Ishikawa (cell line): ENCODE measurements around the gene TGM3.

ENCODE experiments used
- CEBPB ChIP-seq: IDR thresholded peaks from 2 replicates; pipeline ENCODE4 v1.6.1; 2012
- CREB1 ChIP-seq: IDR thresholded peaks from 2 replicates; pipeline ENCODE4 v1.6.1; 2012; ENCODE audit warnings: low read depth
- EGR1 ChIP-seq: IDR thresholded peaks from 2 replicates; pipeline ENCODE4 v1.6.1; 2012
- EP300 ChIP-seq: IDR thresholded peaks from 2 replicates; pipeline ENCODE4 v1.6.1; 2012; ENCODE audit warnings: borderline replicate concordance
- FOXM1 ChIP-seq: IDR thresholded peaks from 2 replicates; pipeline ENCODE4 v1.6.1; 2012; ENCODE audit warnings: low read depth, borderline replicate concordance
- MAX ChIP-seq: IDR thresholded peaks from 2 replicates; pipeline ENCODE4 v1.6.1; 2012
- NFIC ChIP-seq: IDR thresholded peaks from 2 replicates; pipeline ENCODE4 v1.6.1; 2012
- RAD21 ChIP-seq: IDR thresholded peaks from 2 replicates; pipeline ENCODE4 v1.6.1; 2012; ENCODE audit warnings: low read depth
- REST ChIP-seq: IDR thresholded peaks from 2 replicates; pipeline ENCODE4 v1.6.1; 2012; ENCODE audit warnings: low read depth, mild to moderate bottlenecking
- TAF1 ChIP-seq: IDR thresholded peaks from 2 replicates; pipeline ENCODE4 v1.6.1; 2012; ENCODE audit warnings: low read depth, mild to moderate bottlenecking
- TCF12 ChIP-seq: IDR thresholded peaks from 2 replicates; pipeline ENCODE4 v1.6.1; 2012; ENCODE audit warnings: low read depth
- TEAD4 ChIP-seq: IDR thresholded peaks from 2 replicates; pipeline ENCODE4 v1.6.1; 2012
- USF1 ChIP-seq: IDR thresholded peaks from 2 replicates; pipeline ENCODE4 v1.6.1; 2012
- YY1 ChIP-seq: IDR thresholded peaks from 2 replicates; pipeline ENCODE4 v1.6.1; 2012; ENCODE audit warnings: low read depth
- ZBTB7A ChIP-seq: IDR thresholded peaks from 2 replicates; pipeline ENCODE4 v1.6.1; 2012; ENCODE audit warnings: low read depth

TGM3 gene

GRCh38 chr20:2252419-2252997 is 43.3 kb upstream of the TGM3 start:
- TF ChIP-seq YY1 (no peak), TAF1 (no peak), USF1 (no peak)

- TF ChIP-seq FOXM1 (no peak), EGR1 (no peak), CREB1 (no peak), MAX (no peak), NFIC (no peak), CEBPB (no peak), EP300 (no peak), YY1 (no peak), TEAD4 (no peak), USF1 (no peak), ZBTB7A (no peak)
Observed at GRCh38 chr20:2253256-2253655, 42.5 kb upstream of the TGM3 start.

- TF ChIP-seq NFIC (no peak), CEBPB (no peak), MAX (no peak), TCF12 (no peak), USF1 (no peak)
Observed at GRCh38 chr20:2254333-2254732, 41.5 kb upstream of the TGM3 start.

- no peak for TF ChIP-seq RAD21
- no peak for TF ChIP-seq CREB1
- TF ChIP-seq TCF12, result no peak
Observed at GRCh38 chr20:2255926-2256531, 39.8 kb upstream of the TGM3 start.

- TF ChIP-seq NFIC (no peak), EGR1 (no peak), CREB1 (no peak), FOXM1 (no peak), YY1 (no peak), TCF12 (no peak), TAF1 (no peak), CEBPB (no peak), REST (no peak), ZBTB7A (no peak), MAX (no peak), TEAD4 (no peak), RAD21 (no peak), USF1 (no peak), EP300 (no peak)
Observed at GRCh38 chr20:2259731-2260130, 36.1 kb upstream of the TGM3 start.

GRCh38 chr20:2260250-2260649 is 35.6 kb upstream of the TGM3 start:
- TF ChIP-seq EP300 (no peak), TAF1 (no peak), CEBPB (no peak), EGR1 (no peak), TCF12 (no peak), NFIC (no peak), ZBTB7A (no peak), REST (no peak), YY1 (no peak), MAX (no peak)
